K562 (cell line): ENCODE measurements around the gene RNF150. TPM values are rescaled to one million over a fixed set of nuclear protein-coding genes. Genes with fewer than 3 reads are reported as not detected.

Experiments
- ATAC-seq: fragments of 200-7000 bp; cut with Tn5 transposase; 3 replicates; pipeline ENCODE4 v1.9.1; 2020; ENCODE audit warnings: moderate library complexity
- BruUV-seq: library from RNA; stranded (reverse); fragments of 400-500 nt; replicated peaks from 2 replicates; lab custom pipeline; 2021; lab: Mats Ljungman, UMichigan
- CTCF ChIA-PET: fragments of 300-600 bp; formaldehyde crosslinking; extraction: SDS; loops from one replicate; lab custom pipeline; 2021; ENCODE audit warnings: low intra/inter-chr PET ratio; lab: Yijun Ruan, JAX
- POLR2A ChIA-PET: fragments of 300-600, 350-650 bp; sonication (Branson Sonifier 250); formaldehyde crosslinking; extraction: SDS; loops from one replicate; lab custom pipeline; 2021; ENCODE audit warnings: antibody characterized with exemption, inconsistent platforms; lab: Yijun Ruan, JAX
- DNase-seq, 4 experiments: peaks; one replicate each; pipeline versions ENCODE4 v3.0.0 to v3.0.0-alpha.2; 2011 to 2018; ENCODE audit warnings: low spot score in 3 of 4, mixed read lengths in 3 of 4; ENCODE audit errors: extremely low read depth in 1 of 4
- FAIRE-seq: peaks from 2 replicates; lab custom pipeline; 2011; peaks lifted over from hg19 to GRCh38; lab: Jason Lieb, UNC
- H2AFZ ChIP-seq: 2 replicates; pipeline ENCODE4 v1.6.0; 2011; ENCODE audit warnings: low read depth, low read length, control low read depth, inconsistent platforms
- H3K27ac ChIP-seq: fragments of 200-600 bp; 3 replicates; pipeline ENCODE4 v1.8.0; 2011; ENCODE audit warnings: low read depth, mild to moderate bottlenecking, control low read depth, inconsistent platforms, low read length, moderate library complexity, mixed read lengths; ENCODE audit errors: extremely low read depth
- H3K27me3 ChIP-seq, 2 experiments: fragments of 300-600 bp in 1 of 2; 2 replicates in 1 of 2; 3 replicates in 1 of 2; pipeline versions ENCODE4 v1.6.0 to v1.8.0; 2011; ENCODE audit warnings: inconsistent platforms in 2 of 2, low read length in 2 of 2, mild to moderate bottlenecking in 1 of 2, mixed read lengths in 1 of 2, moderate library complexity in 1 of 2; ENCODE audit not compliant: control insufficient read depth in 2 of 2, insufficient read depth in 2 of 2
- H3K36me3 ChIP-seq: fragments of 300-600 bp; 3 replicates; pipeline ENCODE4 v1.8.0; 2011; ENCODE audit warnings: mild to moderate bottlenecking, low read length, inconsistent platforms; ENCODE audit not compliant: control insufficient read depth, insufficient read depth
- H3K4me1 ChIP-seq, 2 experiments: fragments of 200-600 bp in 1 of 2; replicated peaks in 1 of 2; 2 replicates in 1 of 2; 3 replicates in 1 of 2; pipeline versions ENCODE4 v1.5.1 to v1.8.0; 2011; ENCODE audit warnings: inconsistent platforms in 2 of 2, low read length in 2 of 2, mild to moderate bottlenecking in 1 of 2, mixed read lengths in 1 of 2, moderate library complexity in 1 of 2; ENCODE audit not compliant: control insufficient read depth in 2 of 2, insufficient read depth in 2 of 2
- H3K4me2 ChIP-seq: 2 replicates; pipeline ENCODE4 v1.6.1; 2011; ENCODE audit warnings: low read length, control low read depth, inconsistent platforms, mixed read lengths; ENCODE audit not compliant: insufficient read depth
- H3K4me3 ChIP-seq: fragments of 200-600 bp; sonication (generic), shearing (Covaris generic); 2 replicates; pipeline ENCODE4 v1.5.1; 2016; ENCODE audit warnings: control low read depth, inconsistent platforms
- H3K79me2 ChIP-seq: fragments of 200-600 bp; 3 replicates; pipeline ENCODE4 v1.8.0; 2011; ENCODE audit warnings: low read length, inconsistent platforms; ENCODE audit not compliant: control insufficient read depth, insufficient read depth
- H3K9ac ChIP-seq, 2 experiments: 2 replicates each; pipeline versions ENCODE4 v1.6.0 to v1.6.1; 2011; ENCODE audit warnings: low read depth in 2 of 2, low read length in 2 of 2, control low read depth in 1 of 2, inconsistent platforms in 1 of 2, mild to moderate bottlenecking in 1 of 2, mixed read lengths in 1 of 2; ENCODE audit not compliant: insufficient read depth in 1 of 2
- H3K9me1 ChIP-seq: one replicate; pipeline ENCODE4 v1.6.0; 2011; ENCODE audit warnings: inconsistent platforms, mild to moderate bottlenecking, low read length, moderate library complexity; ENCODE audit not compliant: control insufficient read depth, insufficient read depth
- H3K9me3 ChIP-seq: replicated peaks from 2 replicates; pipeline ENCODE4 v1.5.1; 2011; ENCODE audit warnings: low read depth, low read length, inconsistent platforms; ENCODE audit not compliant: control insufficient read depth, insufficient read depth
- H4K20me1 ChIP-seq: replicated peaks from 2 replicates; pipeline ENCODE4 v1.6.1; 2011; ENCODE audit warnings: low read length, inconsistent platforms, mixed read lengths; ENCODE audit not compliant: control insufficient read depth, insufficient read depth
- BDP1 ChIP-seq: IDR thresholded peaks from 3 replicates; pipeline ENCODE4 v1.6.1; 2011; ENCODE audit not compliant: insufficient read length, insufficient read depth
- HDAC2 ChIP-seq: fragments of 450-650 bp; IDR thresholded peaks from 2 replicates; pipeline ENCODE4 v1.6.1; 2016; ENCODE audit warnings: mild to moderate bottlenecking
- JUN ChIP-seq, 2 experiments: sonication (generic) in 1 of 2; formaldehyde crosslinking in 1 of 2; IDR thresholded peaks; 2 replicates each; pipeline versions ENCODE4 v1.6.1 to v1.8.0; 2012 to 2022; ENCODE audit warnings: borderline replicate concordance in 2 of 2, mild to moderate bottlenecking in 2 of 2, improper control_type of control experiment in 1 of 2, low read depth in 1 of 2, low read length in 1 of 2, missing genetic modification reagents in 1 of 2
- KDM4B ChIP-seq, 2 experiments: fragments of 450-650 bp in 1 of 2; sonication (generic) in 1 of 2; IDR thresholded peaks; 2 replicates each; pipeline ENCODE4 v1.6.1; 2016 to 2017; ENCODE audit warnings: borderline replicate concordance in 2 of 2, antibody characterized with exemption in 1 of 2, low read depth in 1 of 2, mild to moderate bottlenecking in 1 of 2
- NR2F6 ChIP-seq: fragments of 450-650 bp; formaldehyde crosslinking; IDR thresholded peaks from 2 replicates; pipeline ENCODE4 v1.4.0; 2020; ENCODE audit warnings: mild to moderate bottlenecking
- POLR3A ChIP-seq: IDR thresholded peaks from 2 replicates; pipeline ENCODE4 v1.6.1; 2011; ENCODE audit warnings: borderline replicate concordance, mild to moderate bottlenecking, moderate library complexity; ENCODE audit not compliant: insufficient read length, insufficient read depth; ENCODE audit errors: extremely low read depth
- SP1 ChIP-seq: sonication (generic); formaldehyde crosslinking; IDR thresholded peaks from 2 replicates; pipeline ENCODE4 v1.8.1; 2022; ENCODE audit warnings: mild to moderate bottlenecking, missing genetic modification reagents
- ZNF175 ChIP-seq: fragments of 200-800 bp; sonication (Bioruptor generic); IDR thresholded peaks from 2 replicates; pipeline ENCODE4 v1.6.1; 2016; ENCODE audit warnings: low read depth, mild to moderate bottlenecking, missing genetic modification characterization, missing compliant biosample characterization
- ZNF507 ChIP-seq: conservative IDR thresholded peaks from 2 replicates; pipeline ENCODE4 v1.6.1; 2017; ENCODE audit warnings: missing genetic modification characterization, missing compliant biosample characterization
- ZNF707 ChIP-seq: fragments of 250-450 bp; sonication (Bioruptor Pico); conservative IDR thresholded peaks from 2 replicates; pipeline ENCODE4 v1.8.0; 2022; ENCODE audit warnings: inconsistent platforms, mild to moderate bottlenecking, moderate library complexity
- ZNF77 ChIP-seq: fragments of 250-450 bp; sonication (Bioruptor Pico); IDR thresholded peaks from 2 replicates; pipeline ENCODE4 v1.5.0; 2020
- ZNF778 ChIP-seq: fragments of 450-650 bp; formaldehyde crosslinking; IDR thresholded peaks from 2 replicates; pipeline ENCODE4 v1.4.0; 2020; ENCODE audit warnings: mild to moderate bottlenecking, moderate library complexity
- WGBS: fragments of 100-300 bp; shearing (Covaris generic); methylation state at CpG from one replicate; pipeline ENCODE4 v1.1.6; 2016; ENCODE audit warnings: low coverage, mixed read lengths; ENCODE audit not compliant: insufficient coverage; ENCODE audit errors: missing lambda C conversion rate; 5-methylcytosine and 5-hydroxymethylcytosine counted together
- in situ Hi-C: fragments of 300-500 bp; cut with MboI; formaldehyde crosslinking; loops from 4 replicates; pipeline ENCODE4 v1.15.0; 2018; ENCODE audit warnings: inconsistent platforms, mixed read lengths
- intact Hi-C: fragments of 100-400 bp; cut with micrococcal nuclease; formaldehyde crosslinking; loops from 2 replicates; pipeline ENCODE4 v1.14.2; 2022
- polyA plus RNA-seq, 8 experiments: library from polyadenylated mRNA; depleted of rRNA in 4 of 8; stranded (reverse) in 5 of 8; unstranded in 3 of 8; fragments of >200 nt; fragmentation: Nextera tagmentation in 2 of 8; fragmentation: Illumina TruSeq in 1 of 8; extraction: Ambion mirVana in 2 of 8; extraction: Trizol in 1 of 8; gene quantifications; 2 replicates each; pipeline versions ENCODE4 v1.2.1 to v1.2.3, GENCODE V29; 2011 to 2014; ENCODE audit warnings: inconsistent platforms in 1 of 8, missing spikeins in 1 of 8
- total RNA-seq, 7 experiments: library from RNA; depleted of rRNA in 6 of 7; stranded (reverse); fragments of >200 nt in 6 of 7; fragmentation: Illumina TruSeq in 2 of 7; extraction: Trizol in 2 of 7; gene quantifications; 2 replicates each; pipeline versions ENCODE4 v1.2.1 to v1.2.3, GENCODE V29; 2011 to 2021; ENCODE audit warnings: low replicate concordance in 1 of 7
- TF ChIP-seq, protein P1 (sequence below): fragments of 450-650 bp; IDR thresholded peaks from 2 replicates; pipeline ENCODE4 v1.6.1; 2016; ENCODE audit warnings: low read depth, mild to moderate bottlenecking, moderate library complexity
- TF ChIP-seq, protein P2 (sequence below): fragments of 250-450 bp; sonication (Bioruptor Pico); IDR thresholded peaks from 2 replicates; pipeline ENCODE4 v1.5.0; 2021
- TF ChIP-seq, protein P3 (sequence below): fragments of 450-650 bp; formaldehyde crosslinking; IDR thresholded peaks from 2 replicates; pipeline ENCODE4 v1.4.0; 2022; ENCODE audit warnings: missing genetic modification characterization

Gene RNF150
- total and polyA plus RNA-seq, 9 of the 15 experiments (the other 6 are each of a cell fraction or from before 2014, with no cell fraction given) = 0.09 TPM; not detected in 8

DNA sequence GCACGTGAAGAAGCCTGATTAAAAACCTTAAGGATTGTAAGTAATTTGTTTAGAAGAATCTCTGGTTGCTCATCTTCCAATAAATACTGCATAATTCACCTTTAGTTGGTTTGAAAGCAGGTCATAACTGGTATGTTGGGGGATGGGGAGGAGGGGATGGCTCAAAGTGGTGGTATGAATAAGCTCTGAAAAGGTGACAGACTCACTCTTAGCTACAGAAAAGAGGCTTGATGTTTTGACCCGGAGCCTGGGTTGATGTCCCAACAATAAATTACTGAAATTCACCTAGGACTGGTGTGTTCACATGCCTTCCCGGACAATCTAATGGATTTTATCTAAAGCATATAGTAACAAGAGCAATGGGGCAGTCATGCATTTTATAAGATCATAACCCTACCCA is 245.2 kb downstream of the RNF150 start:
- Histone ChIP-seq H3K27ac (no peak overlapping the region), H3K79me2 (no peaks in the 10 kb centered on the region), H3K9me1 (no peaks in the 10 kb centered on the region), H3K9me3 (no peaks in the 10 kb centered on the region), H3K4me3 (no peak overlapping the region), H4K20me1 (no peaks in the 10 kb centered on the region), H2AFZ (no peak overlapping the region), H3K36me3 (no peaks in the 10 kb centered on the region), H3K9ac (no peak overlapping the region), H3K4me2 (no peak overlapping the region), H3K4me1 (no peaks in the 10 kb centered on the region), H3K27me3 (no peaks in the 10 kb centered on the region)
- no TSS peak for BruUV-seq
- intact Hi-C loops (no loop called here), in situ Hi-C loops (no loop called here)
- DNase-seq (no peak), FAIRE-seq (no peak), ATAC-seq (no peak)
- CTCF ChIA-PET = no interaction called here
- TF ChIP-seq HDAC2 (no peak), POLR3A (no peak), ZNF778 (CRISPR knock-in tag) (no peak), SP1 (CRISPR knock-in tag) (no peak), NR2F6 (CRISPR knock-in tag) (no peak), KDM4B (IDR thresholded peaks at IDR 0.05; ENCODE audit: borderline replicate concordance in 2 of 2, low read depth in 1 of 2) (no peak), ZNF175 (no peak), JUN (IDR thresholded peaks at IDR 0.05; ENCODE audit: borderline replicate concordance, low read depth, low read length) (no peak), JUN (CRISPR knock-in tag; IDR thresholded peaks at IDR 0.05; ENCODE audit: borderline replicate concordance) (no peak), ZNF707 (CRISPR knock-in tag) (no peak), ZNF507 (no peak), ZNF77 (CRISPR knock-in tag) (no peak), BDP1 (no peak)
- TF ChIP-seq, protein P1, sequence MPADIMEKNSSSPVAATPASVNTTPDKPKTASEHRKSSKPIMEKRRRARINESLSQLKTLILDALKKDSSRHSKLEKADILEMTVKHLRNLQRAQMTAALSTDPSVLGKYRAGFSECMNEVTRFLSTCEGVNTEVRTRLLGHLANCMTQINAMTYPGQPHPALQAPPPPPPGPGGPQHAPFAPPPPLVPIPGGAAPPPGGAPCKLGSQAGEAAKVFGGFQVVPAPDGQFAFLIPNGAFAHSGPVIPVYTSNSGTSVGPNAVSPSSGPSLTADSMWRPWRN = no peak
- TF ChIP-seq, protein P2, sequence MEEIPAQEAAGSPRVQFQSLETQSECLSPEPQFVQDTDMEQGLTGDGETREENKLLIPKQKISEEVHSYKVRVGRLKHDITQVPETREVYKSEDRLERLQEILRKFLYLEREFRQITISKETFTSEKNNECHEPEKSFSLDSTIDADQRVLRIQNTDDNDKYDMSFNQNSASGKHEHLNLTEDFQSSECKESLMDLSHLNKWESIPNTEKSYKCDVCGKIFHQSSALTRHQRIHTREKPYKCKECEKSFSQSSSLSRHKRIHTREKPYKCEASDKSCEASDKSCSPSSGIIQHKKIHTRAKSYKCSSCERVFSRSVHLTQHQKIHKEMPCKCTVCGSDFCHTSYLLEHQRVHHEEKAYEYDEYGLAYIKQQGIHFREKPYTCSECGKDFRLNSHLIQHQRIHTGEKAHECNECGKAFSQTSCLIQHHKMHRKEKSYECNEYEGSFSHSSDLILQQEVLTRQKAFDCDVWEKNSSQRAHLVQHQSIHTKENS = no peak
- TF ChIP-seq, protein P3, sequence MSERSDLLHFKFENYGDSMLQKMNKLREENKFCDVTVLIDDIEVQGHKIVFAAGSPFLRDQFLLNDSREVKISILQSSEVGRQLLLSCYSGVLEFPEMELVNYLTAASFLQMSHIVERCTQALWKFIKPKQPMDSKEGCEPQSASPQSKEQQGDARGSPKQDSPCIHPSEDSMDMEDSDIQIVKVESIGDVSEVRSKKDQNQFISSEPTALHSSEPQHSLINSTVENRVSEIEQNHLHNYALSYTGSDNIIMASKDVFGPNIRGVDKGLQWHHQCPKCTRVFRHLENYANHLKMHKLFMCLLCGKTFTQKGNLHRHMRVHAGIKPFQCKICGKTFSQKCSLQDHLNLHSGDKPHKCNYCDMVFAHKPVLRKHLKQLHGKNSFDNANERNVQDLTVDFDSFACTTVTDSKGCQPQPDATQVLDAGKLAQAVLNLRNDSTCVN (CRISPR knock-in tag) = no peak
- POLR2A ChIA-PET = no interaction called here
- WGBS = 5% methylated on average over 3 of the region's 3 CpGs
